ENCODE data around the gene CLDN10. TPM values are rescaled to one million over a fixed set of nuclear protein-coding genes. Genes with fewer than 3 reads are reported as not detected.
A peak's percentile ranks its signal among the peaks of the same experiment; 100 is the strongest.

Gene CLDN10
- total RNA-seq, 1 experiment from 2014 or later = not detected

- H3K9me3 ChIP-seq (ENCODE audit: insufficient read depth, low read depth) = no peaks in the 10 kb centered on the region
- no peak overlapping the region for H3K27ac ChIP-seq
- DNase-seq = no peak
- H3F3A ChIP-seq (ENCODE audit: insufficient read depth, low read depth) = peaks cover 12% of the 10 kb centered on the region; the same call in 1 of the 2 replicates
- no peaks in the 10 kb centered on the region for H3K79me2 ChIP-seq (ENCODE audit: low read depth)
- H3K9me2 ChIP-seq (ENCODE audit: insufficient read depth) = no peaks in the 10 kb centered on the region
- BruUV-seq (replicated peaks) = no TSS peak
- no peak overlapping the region for H2AFZ ChIP-seq
- H3K4me2 ChIP-seq = no peak overlapping the region
- H4K20me1 ChIP-seq (ENCODE audit: insufficient read depth) = no peaks in the 10 kb centered on the region
- intact Hi-C loops (cut with micrococcal nuclease; ENCODE audit: unreplicated experiment) = no loop called here
- no peak overlapping the region for H3K4me3 ChIP-seq
- no peaks in the 10 kb centered on the region for H3K27me3 ChIP-seq (ENCODE audit: insufficient read depth, low read depth)
- POLR2A ChIA-PET (ENCODE audit: unreplicated experiment) = interaction anchor here (0.6 kb wide), 1 partner anchor 68 kb away, joined by 3 read pairs; the partner anchor contains the start of gene DNAJC3
- TF ChIP-seq CTCF (conservative IDR thresholded peaks at IDR 0.05) (no peak), EZH2 (IDR thresholded peaks at IDR 0.05; ENCODE audit: low read depth) (no peak)
- H3K4me1 ChIP-seq (replicated peaks; ENCODE audit: insufficient read depth) = peaks cover 35% of the 10 kb centered on the region
- CTCF ChIA-PET = no interaction called here
- no peaks in the 10 kb centered on the region for H3K36me3 ChIP-seq (ENCODE audit: low read depth)
These were observed 56.3 kb downstream of the CLDN10 start for GRCh38 chr13:95608640-95609323.

GRCh38 chr13:95614641-95615245, 62.2 kb downstream of the CLDN10 start:
- BruUV-seq (replicated peaks) = no TSS peak
- Histone ChIP-seq H3K9me2 (ENCODE audit: insufficient read depth) (0 out of 2 replicates have a peak, but pooled peaks cover 3% of the 10 kb centered on the region), H3K9me3 (ENCODE audit: insufficient read depth, low read depth) (no peaks in the 10 kb centered on the region), H3K79me2 (ENCODE audit: low read depth) (no peaks in the 10 kb centered on the region), H3K4me2 (no peak overlapping the region), H4K20me1 (ENCODE audit: insufficient read depth) (no peaks in the 10 kb centered on the region), H3K36me3 (ENCODE audit: low read depth) (no peaks in the 10 kb centered on the region), H3K27me3 (ENCODE audit: insufficient read depth, low read depth) (no peaks in the 10 kb centered on the region), H2AFZ (no peak overlapping the region), H3K27ac (no peak overlapping the region), H3K4me3 (no peak overlapping the region), H3K4me1 (replicated peaks; ENCODE audit: insufficient read depth) (peaks cover 11% of the 10 kb centered on the region; the same call in 1 of the 2 replicates), H3F3A (ENCODE audit: insufficient read depth, low read depth) (no peaks in the 10 kb centered on the region)
- TF ChIP-seq EZH2 (IDR thresholded peaks at IDR 0.05; ENCODE audit: low read depth) = no peak
- TF ChIP-seq CTCF (conservative IDR thresholded peaks at IDR 0.05) = peak; percentile 31; the same call in 1 of the 2 replicates
- ChIA-PET CTCF (interaction anchor here (1.2 kb wide), 1 partner anchor 78 kb away, joined by 3 read pairs; no protein-coding TSS in a partner anchor), POLR2A (ENCODE audit: unreplicated experiment) (no interaction called here)
- DNase-seq = peak in 1 of 2 experiments; percentile 86
- intact Hi-C loops (cut with micrococcal nuclease; ENCODE audit: unreplicated experiment) = no loop called here

GRCh38 chr13:95615539-95615938, 63.0 kb downstream of the CLDN10 start:
- no peak for TF ChIP-seq CTCF (conservative IDR thresholded peaks at IDR 0.05)
- TF ChIP-seq EZH2 (IDR thresholded peaks at IDR 0.05; ENCODE audit: low read depth) = no peak

More at GRCh38 chr13:95615539-95615938, 63.0 kb downstream of the CLDN10 start:
- no peaks in the 10 kb centered on the region for H3K79me2 ChIP-seq (ENCODE audit: low read depth)
- H3K4me3 ChIP-seq = no peak overlapping the region
- H2AFZ ChIP-seq = no peak overlapping the region
- H3K9me3 ChIP-seq (ENCODE audit: insufficient read depth, low read depth) = no peaks in the 10 kb centered on the region
- 0 out of 2 replicates have a peak, but pooled peaks cover 3% of the 10 kb centered on the region for H3K9me2 ChIP-seq (ENCODE audit: insufficient read depth)
- no peaks in the 10 kb centered on the region for H3F3A ChIP-seq (ENCODE audit: insufficient read depth, low read depth)
- H4K20me1 ChIP-seq (ENCODE audit: insufficient read depth) = no peaks in the 10 kb centered on the region
- no peak overlapping the region for H3K27ac ChIP-seq
- no peak overlapping the region for H3K4me2 ChIP-seq
- H3K27me3 ChIP-seq (ENCODE audit: insufficient read depth, low read depth) = no peaks in the 10 kb centered on the region
- BruUV-seq (replicated peaks) = no TSS peak
- POLR2A ChIA-PET (ENCODE audit: unreplicated experiment) = no interaction called here
- intact Hi-C loops (cut with micrococcal nuclease; ENCODE audit: unreplicated experiment) = no loop called here
- peaks cover 11% of the 10 kb centered on the region; the same call in 1 of the 2 replicates for H3K4me1 ChIP-seq (replicated peaks; ENCODE audit: insufficient read depth)
- CTCF ChIA-PET = no interaction called here
- no peak for DNase-seq
- H3K36me3 ChIP-seq (ENCODE audit: low read depth) = no peaks in the 10 kb centered on the region
